T-helper 2 cell treated with Interferon-gamma antibody and Interleukin-4, amounts not matched to agents 5 μg/mL and 100 μg/mL, for 36 hours (primary cell): ENCODE measurements around the gene LPAR2.

Experiments used
- DNase-seq: peaks from one replicate; pipeline ENCODE4 v3.0.0; 2021; ENCODE audit warnings: low spot score
- H3K27ac Mint-ChIP-seq: one replicate; pipeline ENCODE4 v1.8.0; 2021; ENCODE audit warnings: mild to moderate bottlenecking, mixed read lengths
- H3K27me3 Mint-ChIP-seq: one replicate; pipeline ENCODE4 v1.8.0; 2021; ENCODE audit warnings: low read depth, mixed read lengths
- H3K36me3 Mint-ChIP-seq: one replicate; pipeline ENCODE4 v1.8.0; 2021; ENCODE audit warnings: low read depth, mixed read lengths
- H3K4me1 Mint-ChIP-seq: one replicate; pipeline ENCODE4 v1.8.0; 2021; ENCODE audit warnings: low read depth, mixed read lengths
- H3K4me3 Mint-ChIP-seq: one replicate; pipeline ENCODE4 v1.8.0; 2022; ENCODE audit warnings: mild to moderate bottlenecking, moderate library complexity, mixed read lengths
- H3K9me3 Mint-ChIP-seq: one replicate; pipeline ENCODE4 v1.8.0; 2021; ENCODE audit warnings: mixed read lengths

The LPAR2 gene

DNA sequence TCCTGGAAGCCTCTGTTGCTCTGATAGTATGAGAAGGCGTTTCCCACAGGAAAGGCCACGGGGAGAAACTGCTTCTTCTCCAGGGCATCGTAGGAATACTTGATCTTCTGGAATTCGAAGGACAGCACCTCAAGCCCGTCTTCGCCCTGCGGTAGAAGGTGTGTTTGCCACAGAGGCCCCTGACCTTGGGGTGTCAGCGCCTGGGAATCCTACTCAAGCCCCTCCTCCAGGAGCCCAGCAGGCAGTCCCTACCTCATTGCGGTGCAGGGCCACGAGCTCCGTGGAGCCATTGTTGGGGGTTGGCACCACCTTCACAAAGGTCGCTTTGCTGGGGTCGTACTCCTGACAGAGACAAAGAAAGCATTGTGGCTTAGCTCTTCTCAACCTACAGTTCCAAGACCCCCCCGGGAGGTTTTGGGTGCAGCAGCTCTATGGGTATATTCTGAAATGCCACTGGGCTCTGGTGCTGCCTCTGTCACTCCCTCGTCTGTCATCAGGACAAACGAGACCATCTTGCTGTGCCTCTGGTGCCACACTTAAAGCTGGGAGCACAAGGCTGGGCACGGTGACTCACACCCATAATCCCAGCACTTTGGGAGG lies 31.7 kb upstream of the LPAR2 start:
- peaks cover 21% of the 10 kb centered on the region for H3K4me1 Mint-ChIP-seq
- no peaks in the 10 kb centered on the region for H3K27me3 Mint-ChIP-seq
- no peak overlapping the region for H3K27ac Mint-ChIP-seq
- H3K4me3 Mint-ChIP-seq: no peak overlapping the region
- H3K36me3 Mint-ChIP-seq: peaks cover 45% of the 10 kb centered on the region
- DNase-seq: no peak
- no peaks in the 10 kb centered on the region for H3K9me3 Mint-ChIP-seq

DNA sequence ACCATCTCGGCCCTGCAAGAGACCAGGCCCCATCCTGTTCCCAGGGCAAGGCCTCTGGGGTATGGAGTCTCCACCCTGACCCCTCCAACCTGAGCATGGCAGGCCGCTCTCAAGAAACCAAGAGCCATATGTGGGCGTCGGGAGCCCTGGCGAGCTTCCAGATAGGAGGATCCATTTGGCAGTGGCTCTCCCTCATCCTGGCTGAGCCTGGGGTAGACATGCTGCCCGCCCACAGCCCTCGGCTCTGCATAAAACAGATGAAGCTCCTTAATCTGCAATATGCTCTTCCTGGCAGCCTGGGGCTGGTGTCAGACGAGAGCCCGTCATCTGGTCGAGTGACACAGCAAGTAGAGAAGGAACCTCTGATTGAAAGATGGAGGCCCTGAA lies 29.4 kb upstream of the LPAR2 start:
- H3K4me3 Mint-ChIP-seq: no peak overlapping the region
- H3K4me1 Mint-ChIP-seq: peaks cover 15% of the 10 kb centered on the region
- H3K27me3 Mint-ChIP-seq: no peaks in the 10 kb centered on the region
- H3K27ac Mint-ChIP-seq: no peak overlapping the region
- H3K9me3 Mint-ChIP-seq: no peaks in the 10 kb centered on the region
- no peak for DNase-seq
- H3K36me3 Mint-ChIP-seq: peaks cover 57% of the 10 kb centered on the region

DNA sequence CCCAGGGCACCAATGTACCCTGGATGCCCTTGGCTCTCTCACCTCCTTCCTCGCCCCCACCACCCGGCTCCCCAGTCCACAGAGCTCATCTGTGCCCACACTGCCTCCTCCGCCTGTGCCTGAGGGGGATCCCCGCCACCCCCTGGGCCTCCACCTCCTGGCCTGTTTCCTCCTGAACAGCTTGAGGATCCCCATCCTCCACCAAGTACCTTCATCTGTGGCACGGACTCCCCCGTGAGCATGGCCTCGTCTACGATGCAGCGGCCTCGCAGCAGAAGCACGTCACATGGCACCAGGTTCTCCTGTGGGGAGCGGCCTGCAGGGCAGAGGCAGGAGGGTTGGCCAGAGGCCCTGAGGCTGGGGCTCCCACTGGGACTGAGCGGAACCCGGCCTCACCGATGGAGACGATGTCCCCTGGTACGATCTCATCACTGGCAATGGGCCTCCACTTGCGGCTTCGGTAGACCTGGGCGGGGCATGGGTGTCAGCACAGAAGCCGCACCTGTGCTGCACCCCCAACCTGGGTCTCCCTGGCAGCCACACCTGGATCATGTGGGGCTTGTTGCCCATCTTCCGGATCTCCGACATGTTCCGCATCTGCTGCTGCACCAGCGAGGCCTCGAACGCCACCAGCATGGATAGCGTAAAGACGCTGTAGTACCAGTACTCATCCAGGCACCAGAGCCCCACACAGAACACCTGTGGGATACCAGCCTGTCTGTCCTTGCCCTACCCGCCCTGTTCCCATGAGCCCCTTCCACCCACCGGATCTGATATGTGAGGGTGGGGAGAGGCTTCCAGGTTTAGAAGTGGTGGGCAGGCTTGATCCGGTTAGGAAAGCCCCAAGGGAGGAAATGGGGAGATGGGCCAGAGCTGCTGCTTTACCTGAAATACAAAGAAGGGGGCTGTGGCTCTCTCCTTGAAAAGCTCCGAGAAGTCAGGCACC lies 28.7 kb upstream of the LPAR2 start:
- Mint-ChIP-seq H3K4me3 (no peak overlapping the region), H3K36me3 (peaks cover 56% of the 10 kb centered on the region), H3K27me3 (no peaks in the 10 kb centered on the region), H3K9me3 (no peaks in the 10 kb centered on the region), H3K27ac (no peak overlapping the region), H3K4me1 (peaks cover 8% of the 10 kb centered on the region)
- DNase-seq: no peak

DNA sequence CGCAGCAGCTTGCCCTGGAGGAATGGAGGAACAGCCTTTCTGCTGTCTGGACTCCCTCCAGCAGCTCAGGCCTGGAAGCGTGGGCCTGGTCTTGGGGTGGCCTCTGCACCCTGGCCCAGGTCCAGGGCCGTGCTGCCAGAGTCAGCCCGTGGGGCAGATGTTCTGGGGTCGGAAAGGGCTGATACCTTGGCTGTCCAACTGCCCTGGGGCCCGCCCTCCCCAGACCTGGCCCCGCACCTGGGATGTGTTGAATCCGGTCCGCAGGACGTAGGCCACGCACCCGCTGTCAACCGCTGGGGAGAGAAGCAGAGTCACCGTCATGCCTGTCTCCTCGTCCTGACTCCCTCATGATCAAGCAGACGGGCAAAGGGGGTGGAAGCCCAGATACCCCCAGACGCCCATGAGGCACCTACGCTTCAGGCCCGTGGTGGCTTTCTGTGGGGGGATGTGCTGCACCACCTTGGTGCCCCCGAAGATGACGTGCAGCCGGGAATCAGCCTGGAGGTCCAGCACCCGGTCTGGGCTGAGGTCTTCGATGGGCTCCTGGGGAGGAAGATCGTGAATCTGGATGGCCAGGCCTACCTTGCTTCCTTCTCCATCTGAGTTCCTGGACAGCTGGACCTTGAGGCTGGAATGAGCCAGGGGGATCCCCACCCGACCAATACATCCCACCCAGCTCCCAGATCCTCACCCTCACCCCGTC lies 27.8 kb upstream of the LPAR2 start:
- Mint-ChIP-seq H3K27ac (no peak overlapping the region), H3K36me3 (peaks cover 49% of the 10 kb centered on the region), H3K4me1 (no peaks in the 10 kb centered on the region), H3K9me3 (no peaks in the 10 kb centered on the region), H3K4me3 (no peak overlapping the region), H3K27me3 (no peaks in the 10 kb centered on the region)
- DNase-seq: no peak

DNA sequence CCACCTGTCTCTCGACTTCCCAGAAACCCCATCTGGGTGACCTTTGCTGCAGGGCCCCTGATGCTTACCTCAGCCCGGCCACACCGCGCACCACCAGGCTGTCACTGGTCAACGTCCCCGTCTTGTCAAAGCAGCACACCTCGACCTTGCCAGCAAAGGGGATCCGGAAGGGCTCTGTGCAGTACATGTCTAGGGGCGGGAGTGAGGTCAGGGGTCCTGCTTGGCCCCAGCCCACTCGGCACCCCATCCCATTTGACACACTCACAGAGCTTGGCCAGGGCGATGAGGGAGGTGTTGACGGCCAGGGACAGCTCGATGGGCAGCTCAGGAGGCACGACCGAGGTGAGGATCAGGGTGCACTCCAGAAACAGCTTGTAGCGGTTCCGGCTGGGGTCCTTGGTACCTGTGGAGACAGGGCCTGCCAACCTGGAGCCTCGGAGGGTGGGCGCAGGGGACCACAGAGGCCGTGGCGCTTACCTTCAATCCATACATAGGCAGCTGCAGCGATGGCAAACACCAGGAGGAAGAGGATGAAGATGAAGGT lies 27.1 kb upstream of the LPAR2 start:
- Mint-ChIP-seq H3K27me3 (no peaks in the 10 kb centered on the region), H3K9me3 (no peaks in the 10 kb centered on the region), H3K27ac (no peak overlapping the region), H3K36me3 (peaks cover 54% of the 10 kb centered on the region), H3K4me3 (no peak overlapping the region), H3K4me1 (no peaks in the 10 kb centered on the region)
- DNase-seq: no peak

DNA sequence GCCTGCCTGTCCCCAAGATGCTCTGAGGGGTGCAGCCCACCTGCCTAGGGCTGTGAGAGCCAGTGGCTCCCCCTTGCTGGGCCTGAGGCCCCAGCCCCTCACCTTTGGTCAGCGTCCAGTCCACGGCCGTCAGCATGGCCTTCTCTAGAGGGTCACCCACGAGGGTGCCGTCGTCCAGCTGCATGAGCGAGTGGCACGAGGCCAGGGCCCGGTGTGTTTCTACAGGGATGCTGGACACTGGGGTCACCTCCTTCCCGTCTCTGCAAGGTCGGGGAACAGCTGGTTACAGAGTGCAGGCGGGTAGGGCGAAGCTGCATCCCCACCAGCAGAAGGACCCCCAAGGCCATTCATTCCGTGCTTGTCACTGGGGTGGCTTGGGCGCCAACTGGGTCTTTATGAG lies 26.4 kb upstream of the LPAR2 start:
- H3K27ac Mint-ChIP-seq: no peak overlapping the region
- H3K27me3 Mint-ChIP-seq: no peaks in the 10 kb centered on the region
- H3K4me1 Mint-ChIP-seq: no peaks in the 10 kb centered on the region
- H3K36me3 Mint-ChIP-seq: peaks cover 53% of the 10 kb centered on the region
- no peak for DNase-seq
- H3K4me3 Mint-ChIP-seq: no peak overlapping the region
- H3K9me3 Mint-ChIP-seq: no peaks in the 10 kb centered on the region

DNA sequence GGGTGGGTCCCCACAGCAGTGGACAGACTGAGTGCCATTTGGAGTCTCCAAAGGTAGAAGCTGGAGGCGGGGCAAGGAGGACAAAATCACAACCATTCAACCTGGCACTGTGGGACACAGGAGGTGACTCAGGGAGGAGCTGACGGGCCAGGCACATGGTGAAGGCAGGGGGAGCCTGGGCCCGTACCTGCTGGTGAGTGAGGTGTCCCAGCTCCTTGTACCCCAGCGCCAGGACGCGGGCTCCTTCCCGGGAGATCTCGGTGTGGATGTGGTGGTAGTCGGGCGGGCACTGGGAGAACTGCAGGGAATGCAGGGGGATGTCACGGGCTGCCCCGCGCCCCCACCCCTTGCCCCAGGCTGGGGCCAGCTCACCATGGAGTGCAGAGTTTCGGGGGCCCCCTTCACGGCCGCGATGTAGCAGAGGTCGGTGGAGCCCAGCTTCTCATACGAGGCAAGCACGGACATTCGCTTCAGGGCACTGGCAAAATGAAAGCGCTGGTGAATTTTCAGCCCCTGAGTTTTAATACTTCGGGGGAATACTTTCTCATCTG lies 25.7 kb upstream of the LPAR2 start:
- peaks cover 53% of the 10 kb centered on the region for H3K36me3 Mint-ChIP-seq
- DNase-seq: no peak
- no peak overlapping the region for H3K27ac Mint-ChIP-seq
- H3K9me3 Mint-ChIP-seq: no peaks in the 10 kb centered on the region
- no peak overlapping the region for H3K4me3 Mint-ChIP-seq
- no peaks in the 10 kb centered on the region for H3K4me1 Mint-ChIP-seq
- H3K27me3 Mint-ChIP-seq: no peaks in the 10 kb centered on the region

DNA sequence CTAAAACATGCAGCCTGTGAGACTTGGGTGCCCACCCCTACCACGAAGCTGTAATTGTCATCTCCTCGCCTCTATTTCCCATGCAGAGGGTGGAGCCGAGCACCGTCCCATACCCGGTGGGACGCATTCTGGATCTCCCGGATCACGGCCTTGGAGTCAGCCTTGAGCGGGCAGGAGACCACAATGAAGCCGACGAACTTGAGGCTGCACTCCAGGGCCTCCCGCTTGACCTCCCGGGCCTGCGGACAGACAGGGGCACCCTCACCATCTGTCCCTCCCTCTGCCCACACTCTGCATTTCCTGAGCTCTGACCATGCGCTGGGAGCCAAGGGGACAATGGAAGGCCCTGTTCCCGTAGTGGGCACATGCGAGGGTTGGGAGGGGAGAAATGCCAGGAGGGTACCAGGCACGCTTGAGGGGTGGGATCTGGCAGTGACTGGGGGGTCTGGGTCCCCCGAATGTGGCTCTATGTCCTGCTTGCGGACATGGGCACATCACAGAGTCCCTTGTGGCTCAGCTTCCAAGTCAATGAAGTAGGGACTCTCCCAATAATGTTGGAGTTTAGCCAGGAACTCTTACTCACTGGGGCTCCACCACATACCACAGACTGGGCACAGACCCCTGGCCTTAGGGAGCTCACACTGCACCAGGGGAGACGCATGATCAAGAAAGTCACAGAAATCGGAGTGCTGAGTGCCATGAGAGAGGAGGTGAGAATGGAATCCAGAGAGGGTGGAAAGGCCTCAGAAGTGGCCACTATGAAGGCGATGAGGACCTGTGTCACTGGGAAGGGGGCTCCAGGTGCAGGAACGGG lies 24.7 kb upstream of the LPAR2 start:
- Mint-ChIP-seq H3K36me3 (peaks cover 50% of the 10 kb centered on the region), H3K4me3 (no peak overlapping the region), H3K4me1 (no peaks in the 10 kb centered on the region), H3K27me3 (no peaks in the 10 kb centered on the region), H3K27ac (no peak overlapping the region), H3K9me3 (no peaks in the 10 kb centered on the region)
- DNase-seq: no peak

DNA sequence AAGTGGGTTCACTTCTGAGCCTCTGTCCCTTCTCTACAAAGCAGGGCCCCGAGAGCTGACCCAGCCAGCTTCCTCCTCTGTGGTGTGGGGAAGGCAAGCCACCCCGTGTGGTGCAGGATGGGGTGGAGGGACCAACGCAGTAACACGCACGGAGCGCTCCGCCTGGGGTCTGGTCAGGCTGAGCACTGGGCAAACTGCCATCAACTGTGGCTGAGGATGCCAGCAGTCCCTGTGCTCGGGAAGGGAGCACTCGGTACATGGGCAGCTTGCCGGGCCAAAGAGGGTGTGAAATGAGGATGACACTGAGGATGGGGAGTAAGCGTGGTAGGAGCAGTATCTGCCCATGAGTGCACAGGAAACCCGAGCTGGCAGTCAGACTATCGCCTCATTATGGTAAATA lies 23.1 kb upstream of the LPAR2 start:
- H3K9me3 Mint-ChIP-seq: no peaks in the 10 kb centered on the region
- H3K27ac Mint-ChIP-seq: no peak overlapping the region
- H3K36me3 Mint-ChIP-seq: peaks cover 48% of the 10 kb centered on the region
- no peak for DNase-seq
- no peak overlapping the region for H3K4me3 Mint-ChIP-seq
- H3K27me3 Mint-ChIP-seq: no peaks in the 10 kb centered on the region
- H3K4me1 Mint-ChIP-seq: no peaks in the 10 kb centered on the region

DNA sequence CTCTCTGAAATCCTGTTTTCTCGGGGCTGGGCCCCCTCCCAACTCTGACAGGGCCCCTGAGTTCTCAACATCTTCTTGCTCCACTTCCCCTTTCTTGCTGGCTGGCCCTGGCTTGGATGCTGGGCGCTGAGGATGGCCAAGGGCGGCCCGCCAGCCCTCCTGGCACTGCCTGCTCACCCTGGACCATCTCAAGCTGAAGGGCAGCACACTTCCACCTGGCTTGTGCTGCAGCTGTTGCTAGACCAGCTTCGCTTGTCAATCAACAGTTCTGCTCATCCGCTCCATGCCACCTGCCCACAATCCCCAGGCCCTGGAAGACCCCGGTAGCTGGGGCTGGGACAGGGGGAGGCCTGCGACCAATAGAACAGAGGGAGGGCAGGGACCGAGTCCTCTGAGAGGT lies 22.3 kb upstream of the LPAR2 start:
- Mint-ChIP-seq H3K9me3 (no peaks in the 10 kb centered on the region), H3K36me3 (peaks cover 50% of the 10 kb centered on the region), H3K27me3 (no peaks in the 10 kb centered on the region), H3K27ac (no peak overlapping the region), H3K4me3 (no peak overlapping the region), H3K4me1 (no peaks in the 10 kb centered on the region)
- no peak for DNase-seq

DNA sequence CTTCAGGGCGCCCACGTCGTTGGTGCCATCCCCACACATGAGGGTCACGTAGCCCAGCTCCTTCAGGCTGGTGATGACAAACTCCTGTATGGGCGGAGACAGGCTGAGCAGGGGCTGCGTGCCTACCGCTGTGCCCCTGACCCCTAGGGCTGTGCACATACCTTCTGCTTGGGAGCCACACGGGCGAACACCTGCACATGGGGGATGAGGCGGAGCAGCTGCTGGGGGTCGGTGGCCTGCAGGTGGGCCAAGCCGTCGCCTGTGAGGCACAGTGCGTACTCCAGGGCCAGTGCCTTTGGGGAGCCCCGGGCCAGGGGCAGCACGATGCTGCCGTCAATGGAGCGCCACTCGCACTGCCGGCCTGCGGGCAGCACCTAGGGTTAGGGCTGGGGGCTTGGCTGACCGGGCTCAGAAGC lies 21.6 kb upstream of the LPAR2 start:
- Mint-ChIP-seq H3K4me3 (no peak overlapping the region), H3K27me3 (no peaks in the 10 kb centered on the region), H3K9me3 (no peaks in the 10 kb centered on the region), H3K36me3 (peaks cover 46% of the 10 kb centered on the region), H3K4me1 (no peaks in the 10 kb centered on the region), H3K27ac (peak overlapping the region; percentile 31)
- no peak for DNase-seq

DNA sequence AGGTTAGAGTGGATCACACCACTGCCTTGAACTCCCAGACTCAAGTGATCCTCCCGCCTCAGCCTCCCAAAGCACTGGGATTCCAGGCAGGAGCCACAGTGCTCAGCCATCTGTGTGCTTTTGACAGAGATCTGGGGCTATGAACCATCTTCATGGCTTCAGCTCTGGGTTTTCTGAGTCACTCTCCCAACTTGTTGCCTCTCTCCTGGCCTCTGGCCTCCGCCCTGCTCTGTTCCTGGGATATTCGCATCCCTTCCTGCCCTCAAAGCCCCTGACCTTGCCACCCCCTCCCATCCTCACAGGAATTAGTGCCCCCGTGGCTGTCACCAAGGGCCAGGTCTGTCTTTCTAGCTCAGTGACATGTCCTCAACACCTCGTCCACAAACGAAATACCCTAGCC lies 21.1 kb upstream of the LPAR2 start:
- no peaks in the 10 kb centered on the region for H3K4me1 Mint-ChIP-seq
- no peaks in the 10 kb centered on the region for H3K27me3 Mint-ChIP-seq
- H3K36me3 Mint-ChIP-seq: peaks cover 47% of the 10 kb centered on the region
- DNase-seq: no peak
- H3K27ac Mint-ChIP-seq: peak overlapping the region; percentile 31
- no peak overlapping the region for H3K4me3 Mint-ChIP-seq
- no peaks in the 10 kb centered on the region for H3K9me3 Mint-ChIP-seq
